ENCODE results near the gene SRSF1.

DNA sequence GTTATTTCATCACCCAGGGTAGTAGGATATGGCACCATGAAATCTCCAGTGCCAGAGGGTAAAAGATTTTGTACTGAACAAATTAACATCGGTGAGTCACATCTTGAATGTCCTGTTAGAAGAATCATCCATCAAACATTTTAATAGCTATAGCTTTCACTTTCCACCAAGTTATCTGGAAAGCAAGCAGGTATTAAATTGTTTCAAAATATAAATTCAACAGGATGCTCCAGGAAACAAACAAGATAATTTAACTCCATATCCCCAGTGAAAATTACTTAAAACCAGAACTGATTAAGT is 21.4 kb downstream of the SRSF1 start:
- TF ChIP-seq CTCF (conservative IDR thresholded peaks at IDR 0.05; ENCODE audit: low read depth, low read length) = no peak
- TF ChIP-seq EZH2 (IDR thresholded peaks at IDR 0.05; ENCODE audit: borderline replicate concordance, low read depth, low read length, poor library complexity, severe bottlenecking) = no peak
